CD4-positive, CD25-positive, alpha-beta regulatory T cell (primary cell): ENCODE measurements around the gene STK32C. TPM values are rescaled to one million over a fixed set of nuclear protein-coding genes. Genes with fewer than 3 reads are reported as not detected.

ENCODE experiments used
- ATAC-seq, 2 donors: fragments of 150-1000 bp; cut with Tn5 transposase; one replicate each; pipeline ENCODE4 v1.10.0; 2021; ENCODE audit warnings: low read depth in 2 of 2, moderate number of reproducible peaks in 2 of 2, moderate library complexity in 1 of 2
- DNase-seq, 3 donors: peaks; one replicate each; pipeline versions ENCODE4 v3.0.0 to v3.0.0-alpha.2; 2012 to 2022; ENCODE audit warnings: mixed read lengths in 1 of 3
- H3K27ac ChIP-seq: one replicate; pipeline ENCODE4 v1.7.0; 2013; ENCODE audit warnings: mild to moderate bottlenecking, low read length; ENCODE audit not compliant: insufficient read depth, poor library complexity, severe bottlenecking
- H3K27me3 ChIP-seq: one replicate; pipeline ENCODE4 v1.7.0; 2013; ENCODE audit warnings: low read length; ENCODE audit not compliant: control insufficient read depth, insufficient read depth
- H3K36me3 ChIP-seq: one replicate; pipeline ENCODE4 v1.7.0; 2013; ENCODE audit warnings: mild to moderate bottlenecking, low read length, moderate library complexity; ENCODE audit not compliant: control insufficient read depth, insufficient read depth
- H3K4me1 ChIP-seq: 2 replicates; pipeline ENCODE4 v1.7.0; 2013; ENCODE audit warnings: mild to moderate bottlenecking, low read length; ENCODE audit not compliant: insufficient read depth, control insufficient read depth, poor library complexity, severe bottlenecking
- H3K4me3 ChIP-seq: one replicate; pipeline ENCODE4 v1.7.0; 2013; ENCODE audit warnings: low read depth, mild to moderate bottlenecking, low read length, moderate library complexity
- H3K9me3 ChIP-seq, 2 experiments: 1 replicate in 1 of 2; 2 replicates in 1 of 2; pipeline ENCODE4 v1.7.0; 2013; ENCODE audit warnings: low read length in 2 of 2, mild to moderate bottlenecking in 1 of 2, moderate library complexity in 1 of 2; ENCODE audit not compliant: control insufficient read depth in 2 of 2
- H3K27ac Mint-ChIP-seq, 3 donors: one replicate each; pipeline ENCODE4 v1.8.0; 2020 to 2022; ENCODE audit warnings: mild to moderate bottlenecking in 3 of 3, mixed read lengths in 3 of 3, moderate library complexity in 2 of 3
- H3K27me3 Mint-ChIP-seq: one replicate; pipeline ENCODE4 v1.8.0; 2022; ENCODE audit warnings: mild to moderate bottlenecking, mixed read lengths
- H3K36me3 Mint-ChIP-seq: one replicate; pipeline ENCODE4 v1.8.0; 2020; ENCODE audit warnings: mixed read lengths
- H3K4me1 Mint-ChIP-seq, 4 donors: one replicate each; pipeline ENCODE4 v1.8.0; 2020 to 2022; ENCODE audit warnings: mixed read lengths in 4 of 4, mild to moderate bottlenecking in 1 of 4
- H3K4me3 Mint-ChIP-seq, 4 donors: one replicate each; pipeline ENCODE4 v1.8.0; 2020 to 2022; ENCODE audit warnings: mild to moderate bottlenecking in 4 of 4, mixed read lengths in 4 of 4, moderate library complexity in 3 of 4
- H3K9me3 Mint-ChIP-seq, 7 donors: one replicate each; pipeline ENCODE4 v1.8.0; 2020 to 2022; ENCODE audit warnings: mixed read lengths in 7 of 7, mild to moderate bottlenecking in 3 of 7, moderate library complexity in 2 of 7
- polyA plus RNA-seq, 4 donors: library from polyadenylated mRNA; unstranded; fragments of 300-500 nt; fragmentation: Illumina TruSeq; gene quantifications; one replicate each; pipeline ENCODE4 v1.2.3, GENCODE V29; 2021
- total RNA-seq: library from RNA; stranded (reverse); gene quantifications from one replicate; pipeline ENCODE4 v1.2.3, GENCODE V29; 2022

STK32C gene
- total and polyA plus RNA-seq, 5 donors from 2014 or later = 3.5 to 7.0 (median 6.6) TPM

- Mint-ChIP-seq H3K36me3 (peaks cover 3% of the 10 kb centered on the region), H3K27ac (no peak overlapping the region), H3K27me3 (peaks cover 18% of the 10 kb centered on the region), H3K4me3 (no peak overlapping the region), H3K9me3 (no peaks in the 10 kb centered on the region), H3K4me1 (peaks cover 0 to 5% (median under 1%) of the 10 kb centered on the region in 4 donors)
- DNase-seq (no peak), ATAC-seq (no peak)
- Histone ChIP-seq H3K36me3 (no peaks in the 10 kb centered on the region), H3K27me3 (no peaks in the 10 kb centered on the region), H3K27ac (no peak overlapping the region), H3K9me3 (no peaks in the 10 kb centered on the region), H3K4me1 (no peaks in the 10 kb centered on the region), H3K4me3 (no peak overlapping the region)
These were observed 15.2 kb downstream of the STK32C start for GRCh38 chr10:132292287-132293200.

GRCh38 chr10:132291826-132292225, 15.9 kb downstream of the STK32C start:
- Mint-ChIP-seq H3K27me3 (peaks cover 20% of the 10 kb centered on the region), H3K4me1 (peaks cover 0 to 3% (median 0%) of the 10 kb centered on the region in 4 donors), H3K4me3 (no peak overlapping the region), H3K27ac (no peak overlapping the region), H3K9me3 (no peaks in the 10 kb centered on the region), H3K36me3 (peaks cover 3% of the 10 kb centered on the region)
- no peak for DNase-seq
- Histone ChIP-seq H3K27ac (no peak overlapping the region), H3K9me3 (no peaks in the 10 kb centered on the region), H3K36me3 (no peaks in the 10 kb centered on the region), H3K4me3 (no peak overlapping the region), H3K27me3 (no peaks in the 10 kb centered on the region), H3K4me1 (no peaks in the 10 kb centered on the region)
- no peak for ATAC-seq

- Mint-ChIP-seq H3K36me3 (peaks cover 3% of the 10 kb centered on the region), H3K27ac (no peak overlapping the region)
These were observed 17.1 kb downstream of the STK32C start for GRCh38 chr10:132290631-132291030.

GRCh38 chr10:132289439-132289838, 18.3 kb downstream of the STK32C start:
- no peak for DNase-seq
- no peak for ATAC-seq
- Histone ChIP-seq H3K4me3 (no peak overlapping the region), H3K9me3 (no peaks in the 10 kb centered on the region), H3K4me1 (no peaks in the 10 kb centered on the region), H3K36me3 (no peaks in the 10 kb centered on the region), H3K27ac (no peak overlapping the region), H3K27me3 (no peaks in the 10 kb centered on the region)
- Mint-ChIP-seq H3K36me3 (peaks cover 3% of the 10 kb centered on the region), H3K27ac (no peak overlapping the region), H3K27me3 (peaks cover 11% of the 10 kb centered on the region), H3K4me3 (no peak overlapping the region), H3K9me3 (no peaks in the 10 kb centered on the region), H3K4me1 (peaks cover 0 to 3% (median 0%) of the 10 kb centered on the region in 4 donors)

More at GRCh38 chr10:132290631-132291030, 17.1 kb downstream of the STK32C start:
- ATAC-seq (peak in 1 of 2 donors; percentile 20), DNase-seq (no peak)
- H3K4me3 Mint-ChIP-seq = no peak overlapping the region
- peaks cover 0 to 3% (median 0%) of the 10 kb centered on the region in 4 donors for H3K4me1 Mint-ChIP-seq
- Histone ChIP-seq H3K9me3 (no peaks in the 10 kb centered on the region), H3K27me3 (no peaks in the 10 kb centered on the region), H3K4me3 (no peak overlapping the region), H3K36me3 (no peaks in the 10 kb centered on the region), H3K27ac (no peak overlapping the region), H3K4me1 (no peaks in the 10 kb centered on the region)
- H3K9me3 Mint-ChIP-seq = no peaks in the 10 kb centered on the region
- peaks cover 11% of the 10 kb centered on the region for H3K27me3 Mint-ChIP-seq

GRCh38 chr10:132283604-132284382, 24.0 kb downstream of the STK32C start:
- Histone ChIP-seq H3K4me1 (no peaks in the 10 kb centered on the region), H3K36me3 (no peaks in the 10 kb centered on the region), H3K27me3 (no peaks in the 10 kb centered on the region), H3K27ac (no peak overlapping the region), H3K9me3 (no peaks in the 10 kb centered on the region), H3K4me3 (no peak overlapping the region)
- no peak overlapping the region for H3K27ac Mint-ChIP-seq
- H3K4me3 Mint-ChIP-seq = no peak overlapping the region
- peaks cover 0 to 4% (median 0%) of the 10 kb centered on the region in 4 donors for H3K4me1 Mint-ChIP-seq
- ATAC-seq = no peak
- no peaks in the 10 kb centered on the region for H3K9me3 Mint-ChIP-seq
- H3K27me3 Mint-ChIP-seq = peaks cover 4% of the 10 kb centered on the region
- no peak for DNase-seq
- H3K36me3 Mint-ChIP-seq = no peaks in the 10 kb centered on the region

GRCh38 chr10:132282667-132283603, 24.8 kb downstream of the STK32C start:
- Mint-ChIP-seq H3K4me3 (no peak overlapping the region), H3K4me1 (peaks cover 0 to 4% (median 0%) of the 10 kb centered on the region in 4 donors), H3K9me3 (no peaks in the 10 kb centered on the region), H3K27me3 (peaks cover 4% of the 10 kb centered on the region), H3K27ac (no peak overlapping the region), H3K36me3 (no peaks in the 10 kb centered on the region)
- Histone ChIP-seq H3K9me3 (no peaks in the 10 kb centered on the region), H3K27ac (no peak overlapping the region), H3K4me3 (no peak overlapping the region), H3K4me1 (no peaks in the 10 kb centered on the region), H3K36me3 (no peaks in the 10 kb centered on the region), H3K27me3 (no peaks in the 10 kb centered on the region)
- DNase-seq (no peak), ATAC-seq (no peak)
